Panc1 (cell line): ENCODE data around the gene NTRK3. TPM values are rescaled to one million over a fixed set of nuclear protein-coding genes. Genes with fewer than 3 reads are reported as not detected.

Experiments
- ATAC-seq: fragments of 200-7000 bp; cut with Tn5 transposase; 2 replicates; pipeline ENCODE4 v1.9.1; 2020; ENCODE audit warnings: mild to moderate bottlenecking, moderate library complexity
- BruUV-seq: library from RNA; stranded (reverse); fragments of 400-500 nt; replicated peaks from 2 replicates; lab custom pipeline; 2021; lab: Mats Ljungman, UMichigan
- CTCF ChIA-PET: fragments of 300-600 bp; sonication (Branson Sonifier 250); formaldehyde crosslinking; loops from one replicate; lab custom pipeline; 2022; ENCODE audit warnings: antibody characterized with exemption; lab: Charles Lee
- POLR2A ChIA-PET: fragments of 300-600 bp; sonication (Branson Sonifier 250); formaldehyde crosslinking; loops from one replicate; lab custom pipeline; 2022; ENCODE audit warnings: antibody characterized with exemption; lab: Charles Lee
- DNase-seq: peaks from one replicate; pipeline ENCODE4 v3.0.0-alpha.2; 2010; ENCODE audit warnings: low read depth, low spot score
- H3K27ac ChIP-seq: 2 replicates; pipeline ENCODE4 v1.5.1; 2011; ENCODE audit warnings: mild to moderate bottlenecking, low read length, inconsistent platforms
- H3K27me3 ChIP-seq: fragments of 200-500 bp; sonication (Bioruptor generic); 2 replicates; pipeline ENCODE4 v1.6.0; 2014; ENCODE audit warnings: low read length, inconsistent platforms; ENCODE audit not compliant: control insufficient read depth, insufficient read depth
- H3K36me3 ChIP-seq: fragments of 200-500 bp; sonication (Bioruptor generic); 2 replicates; pipeline ENCODE4 v1.5.1; 2014; ENCODE audit warnings: inconsistent platforms, mild to moderate bottlenecking, low read length, moderate library complexity; ENCODE audit not compliant: control insufficient read depth, insufficient read depth
- H3K4me1 ChIP-seq: 2 replicates; pipeline ENCODE4 v1.5.1; 2011; ENCODE audit warnings: inconsistent platforms, mild to moderate bottlenecking, low read length, moderate library complexity; ENCODE audit not compliant: control insufficient read depth, insufficient read depth
- H3K4me3 ChIP-seq, 2 experiments: 2 replicates each; pipeline ENCODE4 v1.5.1; 2011 to 2012; ENCODE audit warnings: low read depth in 2 of 2, low read length in 2 of 2, mild to moderate bottlenecking in 2 of 2, inconsistent platforms in 1 of 2, moderate library complexity in 1 of 2
- H3K9me3 ChIP-seq: fragments of 200-500 bp; sonication (Bioruptor generic); 2 replicates; pipeline ENCODE4 v1.5.1; 2014; ENCODE audit warnings: low read depth, mild to moderate bottlenecking, inconsistent platforms, low read length, moderate library complexity; ENCODE audit not compliant: control insufficient read depth, insufficient read depth
- CTCF ChIP-seq: fragments of 450-650 bp; IDR thresholded peaks from 2 replicates; pipeline ENCODE4 v1.5.1; 2017; ENCODE audit warnings: mild to moderate bottlenecking
- POLR2AphosphoS5 ChIP-seq: IDR thresholded peaks from 2 replicates; pipeline ENCODE4 v1.6.1; 2012; ENCODE audit warnings: mild to moderate bottlenecking, low read depth, low read length, moderate library complexity
- REST ChIP-seq, 2 experiments: IDR thresholded peaks; 2 replicates each; pipeline ENCODE4 v1.6.1; 2011 to 2012; ENCODE audit warnings: low read depth in 2 of 2, control low read depth in 1 of 2, low read length in 1 of 2, mild to moderate bottlenecking in 1 of 2, moderate library complexity in 1 of 2; ENCODE audit not compliant: insufficient read depth in 1 of 2
- SIN3A ChIP-seq: IDR thresholded peaks from 2 replicates; pipeline ENCODE4 v1.6.1; 2012; ENCODE audit warnings: low read depth, mild to moderate bottlenecking, low read length, moderate library complexity, borderline replicate concordance; ENCODE audit not compliant: insufficient read depth
- TCF7L2 ChIP-seq: IDR thresholded peaks from 2 replicates; pipeline ENCODE4 v1.6.1; 2011; ENCODE audit warnings: mild to moderate bottlenecking, low read depth, low read length, inconsistent platforms
- in situ Hi-C: cut with HindIII; loops from 2 replicates; pipeline ENCODE4 v1.10.0; 2016; ENCODE audit warnings: low sequenced_read_pairs, low pct_unique_long_range_greater_than_20kb
- intact Hi-C: fragments of 100-400 bp; cut with micrococcal nuclease; formaldehyde crosslinking; loops from one replicate; pipeline ENCODE4 v1.10.0; 2022; ENCODE audit not compliant: unreplicated experiment
- total RNA-seq: library from RNA; stranded (reverse); gene quantifications from one replicate; pipeline ENCODE4 v1.2.1, GENCODE V29; 2021; ENCODE audit not compliant: unreplicated experiment

Gene NTRK3
- total RNA-seq, 1 experiment from 2014 or later, result not detected

GRCh38 chr15:88177451-88177850 lies 79.1 kb downstream of the NTRK3 start:
- DNase-seq (no peak), ATAC-seq (no peak)
- Histone ChIP-seq H3K9me3 (no peaks in the 10 kb centered on the region), H3K4me3 (no peak overlapping the region), H3K27ac (no peak overlapping the region), H3K4me1 (no peaks in the 10 kb centered on the region), H3K27me3 (peaks cover 3% of the 10 kb centered on the region), H3K36me3 (no peaks in the 10 kb centered on the region)
- in situ Hi-C loops, result no loop called here
- POLR2A ChIA-PET, result interaction anchor here (0.6 kb wide), 1 partner anchor 186 kb away, joined by 4 read pairs; no protein-coding TSS in a partner anchor
- CTCF ChIA-PET, result no interaction called here
- intact Hi-C loops, result no loop called here
- no TSS peak for BruUV-seq
- TF ChIP-seq SIN3A (no peak), POLR2AphosphoS5 (no peak), REST (IDR thresholded peaks at IDR 0.05; ENCODE audit: insufficient read depth in 1 of 2, low read depth in 2 of 2, low read length in 1 of 2) (no peak), CTCF (no peak), TCF7L2 (no peak)

GRCh38 chr15:88174571-88174970 lies 82.0 kb downstream of the NTRK3 start:
- ChIA-PET CTCF (no interaction called here), POLR2A (no interaction called here)
- no TSS peak for BruUV-seq
- intact Hi-C loops (no loop called here), in situ Hi-C loops (no loop called here)
- no peaks in the 10 kb centered on the region for H3K36me3 ChIP-seq
- TF ChIP-seq CTCF, result no peak
- TF ChIP-seq TCF7L2, result no peak
- TF ChIP-seq SIN3A, result no peak
- TF ChIP-seq POLR2AphosphoS5, result no peak
- no peak for TF ChIP-seq REST (IDR thresholded peaks at IDR 0.05; ENCODE audit: insufficient read depth in 1 of 2, low read depth in 2 of 2, low read length in 1 of 2)
- no peak overlapping the region for H3K27ac ChIP-seq
- H3K4me3 ChIP-seq, result no peak overlapping the region
- no peaks in the 10 kb centered on the region for H3K4me1 ChIP-seq
- DNase-seq (no peak), ATAC-seq (no peak)
- H3K27me3 ChIP-seq, result peaks cover 2% of the 10 kb centered on the region; the same call in 1 of the 2 replicates
- H3K9me3 ChIP-seq, result no peaks in the 10 kb centered on the region
